HL-60 (cell line): ENCODE measurements around the gene SIN3B.

ENCODE experiments used
- DNase-seq, 2 experiments: peaks; one replicate each; pipeline ENCODE4 v3.0.0-alpha.2; 2010 to 2020; ENCODE audit warnings: low read depth in 1 of 2, low spot score in 1 of 2
- H3K27ac ChIP-seq: fragments of 250-450 bp; sonication (Bioruptor Pico); replicated peaks from 2 replicates; pipeline ENCODE4 v1.5.1; 2020; ENCODE audit warnings: mild to moderate bottlenecking, moderate library complexity
- H3K27me3 ChIP-seq: fragments of 250-450 bp; sonication (Bioruptor Pico); 2 replicates; pipeline ENCODE4 v1.5.1; 2021; ENCODE audit warnings: mild to moderate bottlenecking, moderate library complexity; ENCODE audit not compliant: insufficient read depth, poor library complexity, severe bottlenecking
- H3K4me3 ChIP-seq: replicated peaks from 2 replicates; pipeline ENCODE4 v1.5.1; 2011; ENCODE audit warnings: mild to moderate bottlenecking, control low read depth, low read length; ENCODE audit not compliant: insufficient read depth
- CTCF ChIP-seq: IDR thresholded peaks from one replicate; pipeline ENCODE4 v1.5.1; 2011; ENCODE audit warnings: low read length, control low read depth, inconsistent platforms; ENCODE audit not compliant: insufficient read depth
- GABPA ChIP-seq: IDR thresholded peaks from 2 replicates; pipeline ENCODE4 v1.6.1; 2012; ENCODE audit warnings: low read depth
- POLR2AphosphoS5 ChIP-seq: IDR thresholded peaks from 2 replicates; pipeline ENCODE4 v1.6.1; 2012; ENCODE audit warnings: low read depth
- REST ChIP-seq: IDR thresholded peaks from 2 replicates; pipeline ENCODE4 v1.6.1; 2012; ENCODE audit warnings: low read depth; ENCODE audit not compliant: insufficient replicate concordance
- SPI1 ChIP-seq: IDR thresholded peaks from 2 replicates; pipeline ENCODE4 v1.6.1; 2012; ENCODE audit warnings: low read depth, mild to moderate bottlenecking, borderline replicate concordance

The SIN3B gene

GRCh38 chr19:16893686-16893989, 64.4 kb downstream of the SIN3B start:
- TF ChIP-seq CTCF (no peak), REST (no peak), POLR2AphosphoS5 (no peak), SPI1 (no peak), GABPA (no peak)
- peaks cover 19% of the 10 kb centered on the region for H3K27me3 ChIP-seq
- no peak for DNase-seq
- H3K27ac ChIP-seq, result no peak overlapping the region
- H3K4me3 ChIP-seq, result no peak overlapping the region

GRCh38 chr19:16894080-16894479, 64.9 kb downstream of the SIN3B start:
- Histone ChIP-seq H3K4me3 (no peak overlapping the region), H3K27me3 (peaks cover 19% of the 10 kb centered on the region), H3K27ac (no peak overlapping the region)
- TF ChIP-seq POLR2AphosphoS5, result no peak
- no peak for TF ChIP-seq GABPA
- no peak for TF ChIP-seq REST
- TF ChIP-seq CTCF, result no peak
- TF ChIP-seq SPI1, result no peak
- no peak for DNase-seq

- H3K27ac ChIP-seq, result no peak overlapping the region
- peaks cover 19% of the 10 kb centered on the region for H3K27me3 ChIP-seq
- H3K4me3 ChIP-seq, result no peak overlapping the region
- TF ChIP-seq SPI1, result no peak
- TF ChIP-seq GABPA, result no peak
- TF ChIP-seq CTCF, result no peak
- no peak for TF ChIP-seq POLR2AphosphoS5
- no peak for TF ChIP-seq REST
- DNase-seq, result no peak
These were observed 66.4 kb downstream of the SIN3B start for GRCh38 chr19:16895467-16896145.
